ENCODE measurements around the gene SOX5.

SOX5 gene

DNA sequence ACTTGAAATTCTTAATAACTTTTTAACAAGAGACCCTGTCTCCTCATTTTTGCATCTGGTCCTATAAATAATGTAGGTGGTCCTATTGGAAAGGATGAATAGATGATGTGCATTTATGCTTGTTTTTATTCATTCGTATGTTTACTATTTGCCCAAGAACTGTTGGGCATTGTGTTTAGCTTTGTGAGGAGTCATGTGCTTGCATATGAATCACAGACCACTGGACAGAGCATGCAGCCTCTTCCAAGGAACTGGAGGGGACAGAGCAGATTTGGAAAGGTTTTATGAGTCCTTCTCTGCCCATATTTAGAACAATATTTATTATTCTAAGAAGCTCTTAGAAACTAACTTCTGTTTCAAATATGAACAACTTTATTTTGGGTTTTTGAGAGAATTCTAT, 414.0 kb downstream of the SOX5 start:
- Histone ChIP-seq H2AFZ (ENCODE audit: low read length) (no peak overlapping the region), H3K9me2 (replicated peaks; ENCODE audit: low read depth, low read length) (no peaks in the 10 kb centered on the region), H3K79me2 (ENCODE audit: insufficient read depth, low read length) (no peaks in the 10 kb centered on the region), H3K9me3 (ENCODE audit: insufficient read depth, low read depth, low read length) (no peaks in the 10 kb centered on the region), H4K20me1 (ENCODE audit: insufficient read depth, low read length, poor library complexity, severe bottlenecking) (no peaks in the 10 kb centered on the region), H3K4me2 (ENCODE audit: low read depth, low read length, poor library complexity, severe bottlenecking) (no peak overlapping the region), H3K9ac (ENCODE audit: low read depth, low read length, poor library complexity, severe bottlenecking) (no peak overlapping the region), H3K4me3 (ENCODE audit: low read length, poor library complexity, severe bottlenecking) (no peak overlapping the region), H3K27me3 (ENCODE audit: insufficient read depth, low read length, poor library complexity, severe bottlenecking) (no peaks in the 10 kb centered on the region), H3K4me1 (ENCODE audit: insufficient read depth, low read length, poor library complexity, severe bottlenecking) (no peaks in the 10 kb centered on the region), H3F3A (ENCODE audit: low read depth) (no peaks in the 10 kb centered on the region), H3K36me3 (ENCODE audit: insufficient read depth, low read length) (no peaks in the 10 kb centered on the region)
- TF ChIP-seq EZH2phosphoT487 (IDR thresholded peaks at IDR 0.05; ENCODE audit: borderline replicate concordance) (no peak), CTCF (conservative IDR thresholded peaks at IDR 0.05; ENCODE audit: low read length) (no peak)

DNA sequence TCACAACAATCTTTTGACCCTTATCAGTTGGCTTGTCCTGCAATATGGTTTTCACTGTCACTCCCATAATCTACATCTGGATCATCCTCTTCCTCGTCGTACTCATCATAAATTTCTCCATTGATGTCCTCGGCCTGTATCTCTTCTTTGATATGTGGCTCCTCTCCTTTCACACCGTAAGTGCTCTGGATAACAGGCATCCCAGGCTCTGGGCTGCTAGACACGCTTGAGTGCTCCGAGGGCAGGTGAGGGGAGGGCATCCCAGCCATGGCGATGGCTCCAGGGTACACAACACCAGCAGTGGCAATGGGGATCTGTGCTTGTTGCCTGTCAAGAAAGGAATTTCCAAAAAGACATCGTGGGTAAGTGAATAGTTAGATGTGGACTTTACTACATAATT, 415.3 kb downstream of the SOX5 start:
- no peak for TF ChIP-seq CTCF (conservative IDR thresholded peaks at IDR 0.05; ENCODE audit: low read length)
- no peak for TF ChIP-seq EZH2phosphoT487 (IDR thresholded peaks at IDR 0.05; ENCODE audit: borderline replicate concordance)
- H3K27me3 ChIP-seq (ENCODE audit: insufficient read depth, low read length, poor library complexity, severe bottlenecking) = no peaks in the 10 kb centered on the region
- H3K9ac ChIP-seq (ENCODE audit: low read depth, low read length, poor library complexity, severe bottlenecking) = no peak overlapping the region
- H3K9me2 ChIP-seq (replicated peaks; ENCODE audit: low read depth, low read length) = no peaks in the 10 kb centered on the region
- no peaks in the 10 kb centered on the region for H3K36me3 ChIP-seq (ENCODE audit: insufficient read depth, low read length)
- H3F3A ChIP-seq (ENCODE audit: low read depth) = no peaks in the 10 kb centered on the region
- no peaks in the 10 kb centered on the region for H3K79me2 ChIP-seq (ENCODE audit: insufficient read depth, low read length)
- H3K4me2 ChIP-seq (ENCODE audit: low read depth, low read length, poor library complexity, severe bottlenecking) = no peak overlapping the region
- no peak overlapping the region for H2AFZ ChIP-seq (ENCODE audit: low read length)
- no peaks in the 10 kb centered on the region for H3K4me1 ChIP-seq (ENCODE audit: insufficient read depth, low read length, poor library complexity, severe bottlenecking)
- H4K20me1 ChIP-seq (ENCODE audit: insufficient read depth, low read length, poor library complexity, severe bottlenecking) = no peaks in the 10 kb centered on the region
- no peak overlapping the region for H3K4me3 ChIP-seq (ENCODE audit: low read length, poor library complexity, severe bottlenecking)
- no peaks in the 10 kb centered on the region for H3K9me3 ChIP-seq (ENCODE audit: insufficient read depth, low read depth, low read length)

DNA sequence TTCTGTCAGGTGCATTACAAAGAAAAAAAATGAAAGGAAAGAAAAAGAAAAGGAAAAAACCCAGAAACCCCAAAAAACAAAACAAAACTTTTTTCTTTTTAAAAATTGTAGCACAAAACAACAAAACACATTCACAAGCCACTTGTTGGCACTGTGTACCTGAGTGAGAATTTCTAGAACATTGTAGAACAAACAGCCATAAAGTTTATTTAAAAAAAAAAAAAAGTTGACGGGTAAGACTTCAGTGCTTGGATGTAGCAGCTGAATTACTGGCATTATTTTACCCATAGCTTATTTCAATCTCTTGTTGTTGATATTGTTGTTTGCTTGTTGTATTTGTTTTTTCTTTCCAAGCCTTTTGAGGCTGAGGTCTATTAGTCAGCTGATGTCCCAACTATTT, 415.8 kb downstream of the SOX5 start:
- H3K4me1 ChIP-seq (ENCODE audit: insufficient read depth, low read length, poor library complexity, severe bottlenecking) = no peaks in the 10 kb centered on the region
- H3K9ac ChIP-seq (ENCODE audit: low read depth, low read length, poor library complexity, severe bottlenecking) = no peak overlapping the region
- no peaks in the 10 kb centered on the region for H4K20me1 ChIP-seq (ENCODE audit: insufficient read depth, low read length, poor library complexity, severe bottlenecking)
- no peak overlapping the region for H3K4me3 ChIP-seq (ENCODE audit: low read length, poor library complexity, severe bottlenecking)
- H3K36me3 ChIP-seq (ENCODE audit: insufficient read depth, low read length) = no peaks in the 10 kb centered on the region
- TF ChIP-seq CTCF (conservative IDR thresholded peaks at IDR 0.05; ENCODE audit: low read length) (no peak), EZH2phosphoT487 (IDR thresholded peaks at IDR 0.05; ENCODE audit: borderline replicate concordance) (no peak)
- no peak overlapping the region for H3K4me2 ChIP-seq (ENCODE audit: low read depth, low read length, poor library complexity, severe bottlenecking)
- no peaks in the 10 kb centered on the region for H3K79me2 ChIP-seq (ENCODE audit: insufficient read depth, low read length)
- no peaks in the 10 kb centered on the region for H3K27me3 ChIP-seq (ENCODE audit: insufficient read depth, low read length, poor library complexity, severe bottlenecking)
- H2AFZ ChIP-seq (ENCODE audit: low read length) = no peak overlapping the region
- no peaks in the 10 kb centered on the region for H3F3A ChIP-seq (ENCODE audit: low read depth)
- no peaks in the 10 kb centered on the region for H3K9me2 ChIP-seq (replicated peaks; ENCODE audit: low read depth, low read length)
- no peaks in the 10 kb centered on the region for H3K9me3 ChIP-seq (ENCODE audit: insufficient read depth, low read depth, low read length)
